HG03025 (cell line): ENCODE results near the gene PARN.
"Not testable (repeated sequence)": the region's sequence is repeated elsewhere in the genome, so short reads cannot be mapped to it uniquely, and the experiment has no call there.

Experiments
- ATAC-seq: cut with Tn5 transposase; IDR thresholded peaks from one replicate; pipeline ENCODE4 v1.9.1; 2021; ENCODE audit warnings: mild to moderate bottlenecking, moderate library complexity; ENCODE audit not compliant: unreplicated experiment, low FRiP score

The PARN gene, protein sequence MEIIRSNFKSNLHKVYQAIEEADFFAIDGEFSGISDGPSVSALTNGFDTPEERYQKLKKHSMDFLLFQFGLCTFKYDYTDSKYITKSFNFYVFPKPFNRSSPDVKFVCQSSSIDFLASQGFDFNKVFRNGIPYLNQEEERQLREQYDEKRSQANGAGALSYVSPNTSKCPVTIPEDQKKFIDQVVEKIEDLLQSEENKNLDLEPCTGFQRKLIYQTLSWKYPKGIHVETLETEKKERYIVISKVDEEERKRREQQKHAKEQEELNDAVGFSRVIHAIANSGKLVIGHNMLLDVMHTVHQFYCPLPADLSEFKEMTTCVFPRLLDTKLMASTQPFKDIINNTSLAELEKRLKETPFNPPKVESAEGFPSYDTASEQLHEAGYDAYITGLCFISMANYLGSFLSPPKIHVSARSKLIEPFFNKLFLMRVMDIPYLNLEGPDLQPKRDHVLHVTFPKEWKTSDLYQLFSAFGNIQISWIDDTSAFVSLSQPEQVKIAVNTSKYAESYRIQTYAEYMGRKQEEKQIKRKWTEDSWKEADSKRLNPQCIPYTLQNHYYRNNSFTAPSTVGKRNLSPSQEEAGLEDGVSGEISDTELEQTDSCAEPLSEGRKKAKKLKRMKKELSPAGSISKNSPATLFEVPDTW

GRCh38 chr16:14629919-14630619 lies at the start of gene PARN:
Gene PARN, minus strand, starts transcription at chr16:14630260. Its CDS starts 135 bp downstream, at chr16:14630125.
- ATAC-seq = no peak

GRCh38 chr16:14678748-14679497 lies 48.9 kb upstream of the PARN start:
- no peak for ATAC-seq

GRCh38 chr16:14677627-14678026 lies 47.6 kb upstream of the PARN start:
- ATAC-seq = no peak

DNA sequence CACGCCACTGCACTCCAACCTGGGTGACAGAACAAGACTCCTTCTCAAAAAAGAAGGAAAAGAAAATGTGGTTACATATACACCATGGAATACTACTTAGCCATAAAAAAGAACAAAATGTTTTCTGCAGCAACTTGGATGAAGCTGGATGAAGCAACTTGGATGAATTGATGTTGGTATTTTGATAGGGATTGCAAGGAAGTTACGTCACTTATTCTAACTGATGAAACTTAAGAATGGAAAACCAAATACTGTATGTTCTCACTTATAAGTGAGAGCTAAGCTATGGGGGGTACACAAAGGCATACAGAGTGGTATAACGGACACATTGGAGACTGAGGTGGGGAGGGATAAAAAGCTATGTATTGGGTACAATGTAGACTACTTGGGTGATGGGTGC lies 46.6 kb upstream of the PARN start:
- no peak for ATAC-seq

DNA sequence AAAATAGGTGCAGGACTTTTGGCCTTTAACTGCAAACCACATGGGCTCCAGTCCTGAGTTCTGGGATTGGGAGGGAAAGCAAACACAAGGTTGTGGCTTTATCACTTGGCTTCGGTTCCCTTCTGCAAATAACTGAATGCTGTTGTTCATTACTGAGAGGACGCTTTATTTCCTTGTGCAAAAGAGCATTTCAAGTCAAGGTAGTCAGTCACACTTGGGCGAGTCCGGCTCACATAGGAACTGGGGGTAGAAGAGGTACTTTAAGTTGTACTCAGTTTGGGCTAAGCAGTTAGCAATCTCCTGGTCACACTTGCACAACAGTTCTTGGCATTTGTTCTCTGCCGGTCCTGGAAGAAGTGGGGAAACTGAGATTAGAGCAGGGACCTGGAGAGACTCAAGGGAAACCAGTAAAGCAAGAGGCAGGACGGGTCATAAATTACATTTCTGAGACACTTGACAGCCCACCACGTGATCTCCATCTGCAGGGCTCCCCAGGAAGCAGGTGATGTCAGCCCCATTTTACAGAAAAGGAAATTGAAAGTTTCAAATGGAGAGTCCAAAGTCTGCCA lies 42.4 kb upstream of the PARN start:
- peak; percentile 63 for ATAC-seq

DNA sequence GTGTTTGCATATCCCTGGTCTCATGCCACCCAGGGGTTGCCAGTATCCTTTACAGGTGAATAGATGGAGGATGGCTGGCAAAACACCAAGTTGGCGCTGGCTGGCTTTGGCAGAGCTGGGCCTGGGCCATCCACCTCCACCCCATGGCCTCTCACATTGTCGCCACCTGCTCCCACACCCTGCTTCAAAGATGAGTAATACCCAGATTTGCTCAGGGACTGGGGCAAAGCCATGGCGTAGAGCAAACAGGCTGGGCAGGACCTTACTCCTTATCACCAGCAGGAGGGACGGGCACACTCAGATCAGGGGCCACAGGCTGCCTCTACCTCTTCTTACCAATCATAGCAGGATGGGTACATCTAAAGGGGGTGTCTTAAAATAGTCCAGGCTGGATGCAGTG lies 39.7 kb upstream of the PARN start:
- ATAC-seq = no peak

DNA sequence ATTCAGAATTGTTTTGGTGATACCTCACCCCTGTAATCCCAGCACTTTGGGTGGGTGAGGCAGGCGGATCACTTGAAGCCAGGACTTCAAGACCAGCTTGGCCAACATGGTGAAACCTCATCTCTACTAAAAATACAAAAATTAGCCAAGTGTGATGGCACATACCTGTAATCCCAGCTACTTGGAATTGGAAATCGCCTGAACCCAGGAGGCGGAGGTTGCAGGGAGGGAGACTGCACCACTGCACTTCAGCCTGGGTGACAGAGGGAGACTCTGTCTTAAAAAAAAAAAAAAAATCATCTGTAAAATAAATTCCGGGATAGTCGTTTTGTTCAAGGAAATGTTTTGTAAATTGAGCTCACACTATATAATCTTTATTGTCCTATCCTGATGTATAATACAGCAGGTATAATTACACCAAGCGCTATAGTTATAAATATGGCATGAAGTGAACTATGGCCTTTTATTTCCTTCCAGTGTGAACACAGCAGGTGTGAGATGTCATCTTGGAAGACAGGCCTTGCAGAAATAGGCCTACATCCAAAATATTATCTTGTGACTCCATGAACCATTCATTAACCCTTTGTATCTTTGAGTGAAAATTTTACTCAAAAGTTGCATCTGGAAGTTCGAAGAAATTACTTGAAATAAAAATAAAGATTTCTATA lies 38.6 kb upstream of the PARN start:
- ATAC-seq = no peak

GRCh38 chr16:14667347-14668266 lies 37.5 kb upstream of the PARN start:
- no peak for ATAC-seq

GRCh38 chr16:14658063-14658462 lies 28.0 kb upstream of the PARN start:
- ATAC-seq = peak; percentile 85

DNA sequence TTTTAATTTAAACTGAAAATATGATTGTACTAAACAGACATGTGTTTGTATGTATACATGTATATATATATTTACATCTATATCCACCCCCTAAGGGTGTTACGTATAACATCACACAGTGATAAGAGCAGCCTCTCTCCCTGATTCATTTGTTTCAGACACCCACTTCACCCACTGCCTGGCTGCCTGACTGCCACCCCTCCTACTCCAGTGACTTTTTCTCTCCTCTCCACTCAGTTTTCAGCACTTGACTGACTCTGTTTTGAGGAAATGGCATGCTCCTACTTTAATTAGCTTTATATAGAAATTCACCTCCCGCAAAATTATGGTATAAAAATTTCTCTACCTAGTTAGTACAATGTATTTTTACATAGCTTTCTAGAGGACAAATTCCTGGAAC lies 22.7 kb upstream of the PARN start:
- ATAC-seq = no peak

DNA sequence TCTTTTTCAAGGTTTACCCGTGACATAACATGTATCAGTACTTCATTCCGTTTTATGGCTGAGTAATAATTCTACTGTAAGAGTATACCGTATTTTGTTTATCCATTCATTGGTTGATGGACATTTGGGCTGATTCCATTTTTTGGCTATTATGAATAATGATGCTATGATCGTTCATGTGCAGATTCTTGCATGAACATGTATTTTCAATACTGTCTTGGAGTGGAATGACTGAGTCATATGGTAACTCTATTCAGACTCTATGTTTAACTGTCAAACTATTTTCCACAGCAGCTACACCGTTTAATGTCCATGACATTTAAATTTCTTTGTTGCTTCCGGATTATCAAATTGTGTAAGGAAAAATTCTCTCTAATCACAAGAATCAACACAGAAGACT lies 20.6 kb upstream of the PARN start:
- ATAC-seq = no peak

DNA sequence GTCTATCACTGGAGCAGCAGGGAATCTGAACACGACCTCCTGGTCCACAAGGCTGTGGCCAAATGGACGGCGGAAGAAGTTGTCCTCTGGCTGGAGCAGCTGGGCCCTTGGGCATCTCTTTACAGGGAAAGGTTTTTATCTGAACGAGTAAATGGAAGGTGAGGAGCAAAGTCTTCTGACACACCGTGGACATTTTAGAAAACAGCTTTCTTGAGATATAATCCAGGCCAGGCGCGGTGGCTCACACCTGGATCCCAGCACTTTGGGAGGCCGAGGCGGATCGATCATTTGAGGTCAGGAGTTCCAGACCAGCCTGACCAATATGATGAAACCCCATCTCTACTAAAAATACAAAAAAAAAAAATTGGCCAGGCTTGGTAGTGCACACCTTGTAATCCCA lies 19.8 kb upstream of the PARN start:
- ATAC-seq = no peak

DNA sequence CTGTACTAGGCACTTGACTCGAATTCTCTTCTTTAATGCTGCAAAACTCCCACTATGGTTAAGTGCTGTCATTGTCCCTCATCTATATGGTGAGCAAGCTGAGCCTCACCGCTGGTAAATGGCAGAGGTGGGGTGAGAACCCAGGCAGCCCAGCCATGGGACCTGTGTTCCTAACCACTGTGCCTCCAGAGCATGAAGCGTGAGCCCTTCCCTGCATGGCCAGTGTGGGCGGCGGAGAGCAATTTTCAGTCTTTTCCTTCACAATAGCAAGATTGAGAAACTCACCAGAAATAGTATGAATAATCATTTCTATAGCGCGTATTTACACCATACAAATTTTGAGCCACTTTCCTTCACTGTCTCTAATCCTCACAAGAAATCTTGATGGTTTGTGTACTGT lies 11.9 kb upstream of the PARN start:
- no peak for ATAC-seq

DNA sequence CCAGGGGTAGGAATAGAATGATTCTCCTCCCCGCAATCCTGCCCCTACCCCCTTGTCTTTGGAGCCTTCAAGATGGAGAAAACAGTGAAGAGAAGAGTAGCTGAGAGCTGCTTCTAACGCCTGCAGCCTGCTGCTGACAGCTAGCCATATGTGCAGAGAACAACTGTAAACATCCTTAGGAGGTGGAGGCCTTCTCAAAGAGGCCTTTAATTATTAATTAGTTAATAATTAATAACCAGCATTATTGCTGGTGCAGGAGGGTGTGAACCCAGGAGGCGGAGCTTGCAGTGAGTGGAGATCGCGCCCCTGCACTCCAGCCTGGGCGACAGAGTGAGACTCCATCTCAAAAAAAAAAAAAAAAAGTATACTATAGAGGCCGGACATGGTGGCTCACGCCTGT lies 11.1 kb upstream of the PARN start:
- ATAC-seq = no peak

DNA sequence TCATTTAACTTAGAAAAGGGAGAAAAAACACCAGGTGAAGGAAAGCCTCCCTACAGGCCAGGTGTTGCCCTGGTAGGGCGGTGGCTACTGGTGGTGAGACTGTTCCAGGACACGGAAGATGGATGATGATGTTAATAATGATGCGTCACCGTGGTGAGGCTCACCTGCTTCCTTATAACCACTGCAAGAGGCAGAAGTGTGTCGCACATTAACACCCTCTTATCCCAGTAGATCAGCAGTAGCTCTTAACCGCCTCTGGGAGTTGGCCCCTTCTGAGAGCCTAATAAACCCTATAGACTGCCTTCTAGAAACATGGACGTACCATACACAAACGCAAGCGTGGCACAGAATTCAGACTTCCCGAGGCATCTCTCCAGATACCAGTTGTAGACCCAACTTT lies 10.5 kb upstream of the PARN start:
- ATAC-seq = no peak

DNA sequence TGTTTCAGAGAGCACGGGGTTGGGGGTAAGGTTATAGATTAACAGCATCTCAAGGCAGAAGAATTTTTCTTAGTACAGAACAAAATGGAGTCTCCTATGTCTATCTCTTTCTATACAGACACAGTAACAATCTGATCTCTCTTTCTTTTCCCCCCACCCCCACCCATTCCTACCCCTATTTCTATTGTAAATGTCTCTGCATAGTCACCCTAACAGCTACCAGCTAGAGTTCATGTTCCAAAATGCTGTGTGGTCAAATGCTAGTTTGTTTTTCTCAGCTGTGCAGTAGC lies 6.8 kb upstream of the PARN start:
- not testable (repeated sequence) for ATAC-seq

- ATAC-seq = not testable (repeated sequence)
These were observed 6.3 kb upstream of the PARN start for GRCh38 chr16:14636179-14636950.

DNA sequence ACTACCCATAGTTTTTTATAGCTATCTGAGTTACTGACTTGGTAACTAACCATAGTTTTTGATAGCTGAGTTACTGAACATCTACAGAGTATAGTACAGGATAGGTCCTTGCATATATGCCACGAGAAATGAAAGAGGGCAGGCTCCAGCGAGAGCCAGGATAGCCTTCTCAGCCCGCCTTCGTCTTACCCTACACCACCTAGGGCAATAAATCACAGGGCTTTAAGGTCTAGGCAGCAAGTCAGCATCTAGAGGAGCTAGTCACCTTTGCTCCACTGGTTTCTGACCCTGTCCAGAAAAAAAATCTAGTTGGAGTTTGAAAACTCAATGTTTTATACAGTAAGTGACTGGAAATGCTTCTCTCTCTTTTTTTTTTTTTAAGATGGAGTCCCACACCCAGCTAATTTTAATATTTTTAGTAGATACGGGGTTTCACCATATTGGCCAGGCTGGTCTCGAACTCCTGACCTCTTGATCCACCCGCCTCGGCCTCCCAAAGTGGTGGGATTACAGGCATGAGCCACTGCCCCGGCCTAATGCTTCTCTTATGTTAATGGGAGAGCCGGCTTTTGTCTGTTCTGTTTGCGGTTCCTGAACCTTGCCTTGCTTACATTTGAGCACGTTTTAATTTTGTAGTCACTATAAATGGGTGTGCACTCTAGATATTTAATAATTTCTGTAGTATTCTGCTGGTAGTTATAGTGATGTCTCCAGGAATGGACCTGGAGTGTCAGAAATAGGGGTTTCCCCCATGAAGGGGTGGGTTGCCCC lies 5.5 kb upstream of the PARN start:
- no peak for ATAC-seq
